Left forelimb (tissue), 1 donor: Measurements from ENCODE around the gene EIPR1.

Source experiments
- DNase-seq: peaks from one replicate; pipeline ENCODE4 v3.0.0-alpha.2; 2018; ENCODE audit warnings: low spot score

Gene EIPR1

GRCh38 chr2:3267869-3268704 is 109.5 kb downstream of the EIPR1 start:
- DNase-seq = peak; percentile 49

GRCh38 chr2:3266925-3267867 is 110.4 kb downstream of the EIPR1 start:
- DNase-seq = peak; percentile 50

GRCh38 chr2:3265981-3266924 is 111.4 kb downstream of the EIPR1 start:
- peak; percentile 23 for DNase-seq

GRCh38 chr2:3265471-3265870 is 112.1 kb downstream of the EIPR1 start:
- peak; percentile 20 for DNase-seq

- no peak for DNase-seq
Observed at GRCh38 chr2:3264010-3264744, 113.4 kb downstream of the EIPR1 start.

GRCh38 chr2:3263487-3263886 is 114.1 kb downstream of the EIPR1 start:
- DNase-seq = no peak

GRCh38 chr2:3262437-3263388 is 114.9 kb downstream of the EIPR1 start:
- no peak for DNase-seq

- no peak for DNase-seq
Observed at GRCh38 chr2:3261511-3261910, 116.1 kb downstream of the EIPR1 start.

GRCh38 chr2:3260959-3261358 is 116.7 kb downstream of the EIPR1 start:
- no peak for DNase-seq

GRCh38 chr2:3257826-3258225 is 119.8 kb downstream of the EIPR1 start:
- DNase-seq = no peak

- no peak for DNase-seq
Observed at GRCh38 chr2:3257166-3257565, 120.5 kb downstream of the EIPR1 start.

- DNase-seq = no peak
Observed at GRCh38 chr2:3256605-3257004, 121.0 kb downstream of the EIPR1 start.

GRCh38 chr2:3256157-3256556 is 121.5 kb downstream of the EIPR1 start:
- no peak for DNase-seq

- no peak for DNase-seq
Observed at GRCh38 chr2:3254442-3254941, 123.1 kb downstream of the EIPR1 start.

GRCh38 chr2:3253913-3254441 is 123.6 kb downstream of the EIPR1 start:
- no peak for DNase-seq

GRCh38 chr2:3251946-3252345 is 125.7 kb downstream of the EIPR1 start:
- no peak for DNase-seq

GRCh38 chr2:3249476-3249962 is 128.1 kb downstream of the EIPR1 start:
- DNase-seq = no peak

- no peak for DNase-seq
Observed at GRCh38 chr2:3248754-3249475, 128.7 kb downstream of the EIPR1 start.
